Measurements from ENCODE around the gene CNGA1.
"Not testable (repeated sequence)": the region's sequence is repeated elsewhere in the genome, so short reads cannot be mapped to it uniquely, and the experiment has no call there.

The CNGA1 gene

DNA sequence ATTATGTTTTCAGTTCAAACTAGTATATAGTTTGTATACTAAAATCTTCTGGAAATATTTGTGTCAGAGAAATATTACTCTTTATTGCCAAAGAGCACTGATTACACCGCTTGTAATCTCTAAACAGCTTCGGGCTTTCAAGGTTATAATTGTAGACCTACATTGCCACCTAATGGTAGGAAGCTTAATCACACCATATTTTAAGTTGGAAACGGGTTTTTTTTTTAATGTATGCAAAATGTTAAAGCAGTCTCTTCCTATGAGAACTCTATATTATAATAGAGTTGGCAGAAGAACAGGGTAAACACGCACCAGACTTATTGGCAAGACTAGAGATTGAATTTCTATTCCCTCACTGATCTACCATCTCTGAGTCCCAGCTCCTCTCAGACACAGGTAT lies 82.6 kb downstream of the CNGA1 start:
- Histone ChIP-seq H3K4me3 (ENCODE audit: low read length) (no peak overlapping the region), H2AFZ (ENCODE audit: low read depth, low read length) (no peak overlapping the region), H3K4me1 (ENCODE audit: insufficient read depth, low read length) (no peaks in the 10 kb centered on the region), H3K9me3 (ENCODE audit: low read length) (peaks cover 3% of the 10 kb centered on the region), H3K27me3 (ENCODE audit: insufficient read depth, low read length) (no peaks in the 10 kb centered on the region), H3K36me3 (ENCODE audit: insufficient read depth, low read length) (no peaks in the 10 kb centered on the region)

DNA sequence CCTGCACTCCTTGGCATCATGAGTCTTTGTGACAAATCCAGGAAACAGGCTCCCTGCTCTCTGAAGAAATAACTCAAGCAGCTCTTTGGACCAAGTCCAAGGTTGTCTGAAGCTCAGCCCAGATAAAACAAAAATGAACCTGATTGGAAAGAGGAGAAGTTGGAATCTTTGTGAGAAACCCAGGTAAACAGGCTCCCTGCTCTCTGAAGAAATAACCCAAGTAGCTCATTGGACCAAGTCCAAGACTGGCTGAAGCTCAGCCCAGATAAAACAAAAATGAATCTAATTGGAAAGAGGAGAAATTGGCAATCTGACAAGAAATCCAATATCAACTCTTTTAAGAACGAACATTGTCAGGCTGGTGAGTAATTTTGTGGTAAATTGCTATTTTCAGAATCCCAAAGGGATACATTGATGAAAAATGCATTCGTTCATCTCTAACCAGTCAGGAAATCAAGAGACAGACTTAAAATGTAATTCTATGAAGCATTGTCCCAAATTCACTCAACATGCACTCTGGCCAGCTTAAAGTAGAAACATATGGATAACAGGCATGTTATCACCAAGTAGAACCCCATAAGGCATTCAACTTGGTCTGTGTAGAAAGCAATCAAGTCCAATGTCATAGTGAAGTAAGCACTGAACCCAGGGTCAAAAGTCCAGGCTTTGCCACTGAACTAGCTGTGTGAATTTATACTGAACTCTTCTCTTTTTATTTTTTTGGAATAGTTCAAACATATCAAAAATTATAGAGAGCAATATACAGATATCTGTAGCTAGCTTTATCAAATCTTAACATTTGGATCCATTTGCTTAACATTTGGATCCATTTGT lies 85.3 kb downstream of the CNGA1 start:
- H3K27me3 ChIP-seq (ENCODE audit: insufficient read depth, low read length), result no peaks in the 10 kb centered on the region
- H3K4me1 ChIP-seq (ENCODE audit: insufficient read depth, low read length), result peaks cover 3% of the 10 kb centered on the region
- H3K9me3 ChIP-seq (ENCODE audit: low read length), result peaks cover 3% of the 10 kb centered on the region
- H3K36me3 ChIP-seq (ENCODE audit: insufficient read depth, low read length), result no peaks in the 10 kb centered on the region
- no peak overlapping the region for H2AFZ ChIP-seq (ENCODE audit: low read depth, low read length)
- H3K4me3 ChIP-seq (ENCODE audit: low read length), result no peak overlapping the region

DNA sequence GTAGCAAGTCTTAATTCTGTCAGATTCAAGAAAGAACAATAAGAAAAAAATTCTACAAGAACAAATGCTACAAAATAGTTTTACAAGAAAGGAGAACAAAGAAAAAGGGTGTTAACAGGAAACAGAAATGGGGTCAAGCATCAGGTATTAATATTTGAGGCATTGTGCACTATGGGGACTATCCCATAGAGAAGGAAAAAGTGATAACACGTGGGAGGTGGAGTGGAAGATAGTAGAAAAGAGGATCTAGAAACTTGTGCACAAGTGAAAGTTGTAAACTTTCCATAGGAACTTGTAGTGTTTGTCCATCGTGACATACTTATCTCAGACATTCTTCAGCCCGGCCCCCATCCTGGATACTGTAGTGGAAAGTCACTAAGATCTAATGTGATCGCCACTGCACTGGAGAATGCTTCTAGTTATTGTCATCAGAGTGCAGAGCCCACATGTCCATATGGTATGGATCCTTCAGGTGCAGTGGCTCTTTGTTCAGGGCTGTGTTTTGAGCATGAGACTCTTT lies 86.7 kb downstream of the CNGA1 start:
- Histone ChIP-seq H3K27me3 (ENCODE audit: insufficient read depth, low read length) (no peaks in the 10 kb centered on the region), H2AFZ (ENCODE audit: low read depth, low read length) (no peak overlapping the region), H3K4me1 (ENCODE audit: insufficient read depth, low read length) (peaks cover 3% of the 10 kb centered on the region), H3K4me3 (ENCODE audit: low read length) (no peak overlapping the region), H3K36me3 (ENCODE audit: insufficient read depth, low read length) (no peaks in the 10 kb centered on the region), H3K9me3 (ENCODE audit: low read length) (peaks cover 3% of the 10 kb centered on the region)

DNA sequence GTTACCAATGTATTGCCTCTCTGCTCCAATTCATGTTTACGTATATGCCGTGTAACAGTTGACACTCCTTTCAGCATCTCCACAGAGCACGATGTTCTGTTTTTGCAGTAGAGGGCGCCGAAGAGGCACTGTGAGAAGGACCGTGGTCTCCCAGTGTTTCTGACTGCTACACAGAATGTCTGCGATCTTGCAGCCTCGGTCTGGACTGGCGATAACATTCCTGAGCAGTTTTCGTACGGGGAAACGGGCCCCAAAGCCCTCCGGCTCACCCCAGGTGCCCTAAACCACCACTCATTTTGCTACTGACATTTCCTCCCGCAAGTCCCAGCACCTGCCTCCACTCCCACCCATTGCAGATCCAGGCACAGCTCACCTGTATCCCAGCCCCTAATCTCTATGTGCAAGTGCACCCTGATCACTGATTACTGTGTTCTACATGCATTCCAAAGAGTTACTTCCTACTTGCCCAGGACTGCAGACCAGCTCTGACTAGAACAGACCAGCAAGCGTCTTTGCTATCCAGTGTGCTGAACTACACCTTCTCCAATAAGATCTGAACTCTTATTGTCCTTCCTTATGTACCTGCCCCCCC lies 89.7 kb downstream of the CNGA1 start:
- H3K4me1 ChIP-seq (ENCODE audit: insufficient read depth, low read length), result peaks cover 3% of the 10 kb centered on the region
- H3K4me3 ChIP-seq (ENCODE audit: low read length), result peak overlapping the region; percentile 19
- no peaks in the 10 kb centered on the region for H3K9me3 ChIP-seq (ENCODE audit: low read length)
- no peaks in the 10 kb centered on the region for H3K36me3 ChIP-seq (ENCODE audit: insufficient read depth, low read length)
- H3K27me3 ChIP-seq (ENCODE audit: insufficient read depth, low read length), result peaks cover 2% of the 10 kb centered on the region
- H2AFZ ChIP-seq (ENCODE audit: low read depth, low read length), result no peak overlapping the region

DNA sequence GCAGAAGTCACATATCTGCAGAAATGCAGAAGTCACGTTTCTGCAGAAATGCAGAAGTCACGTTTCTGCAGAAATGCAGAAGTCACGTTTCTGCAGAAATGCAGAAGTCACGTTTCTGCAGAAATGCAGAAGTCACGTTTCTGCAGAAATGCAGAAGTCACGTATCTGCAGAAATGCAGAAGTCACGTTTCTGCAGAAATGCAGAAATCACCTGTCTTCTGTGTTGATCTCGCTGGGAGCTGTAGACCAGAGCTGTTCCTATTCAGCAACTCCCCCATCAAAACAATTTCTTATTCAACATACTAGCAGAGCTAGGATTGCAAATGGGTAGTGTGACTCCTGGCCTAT lies 93.2 kb downstream of the CNGA1 start:
- not testable (repeated sequence) for H3K4me1 ChIP-seq (ENCODE audit: insufficient read depth, low read length); H3K9me3 ChIP-seq (ENCODE audit: low read length); H2AFZ ChIP-seq (ENCODE audit: low read depth, low read length); H3K4me3 ChIP-seq (ENCODE audit: low read length); H3K36me3 ChIP-seq (ENCODE audit: insufficient read depth, low read length); H3K27me3 ChIP-seq (ENCODE audit: insufficient read depth, low read length)

DNA sequence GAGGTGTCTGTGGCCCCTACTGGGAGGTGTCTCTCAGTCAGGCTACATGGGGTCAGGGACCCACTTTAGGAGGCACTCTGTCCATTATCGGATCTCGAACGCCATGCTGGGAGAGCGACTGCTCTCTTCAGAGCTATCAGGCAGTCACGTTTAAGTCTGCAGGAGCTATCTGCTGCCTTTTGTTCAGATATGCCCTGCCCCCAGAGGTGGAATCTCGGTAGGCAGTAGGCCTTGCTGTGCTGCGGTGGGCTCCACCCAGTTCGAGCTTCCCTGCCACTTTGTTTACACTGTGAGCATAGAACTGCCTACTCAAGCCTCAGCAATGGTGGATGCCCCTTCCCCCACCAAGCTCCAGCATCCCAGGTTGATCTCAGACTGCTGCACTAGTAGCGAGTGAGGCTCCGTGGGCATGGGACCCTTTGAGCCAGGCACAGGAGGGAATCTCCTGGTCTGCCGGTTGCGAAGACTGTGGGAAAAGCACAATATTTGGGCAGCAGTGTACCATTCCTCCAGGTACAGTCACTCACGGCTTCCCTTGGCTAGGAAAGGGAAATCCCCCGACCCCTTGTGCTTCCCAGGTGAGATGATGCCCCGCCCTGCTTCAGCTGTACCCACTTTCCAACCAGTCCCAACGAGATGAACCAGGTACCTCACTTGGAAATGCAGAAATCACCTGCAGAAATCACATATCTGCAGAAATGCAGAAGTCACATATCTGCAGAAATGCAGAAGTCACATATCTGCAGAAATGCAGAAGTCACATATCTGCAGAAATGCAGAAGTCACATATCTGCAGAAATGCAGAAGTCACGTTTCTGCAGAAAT lies 93.8 kb downstream of the CNGA1 start:
- not testable (repeated sequence) for H3K27me3 ChIP-seq (ENCODE audit: insufficient read depth, low read length); H3K9me3 ChIP-seq (ENCODE audit: low read length); H3K4me1 ChIP-seq (ENCODE audit: insufficient read depth, low read length); H3K4me3 ChIP-seq (ENCODE audit: low read length); H3K36me3 ChIP-seq (ENCODE audit: insufficient read depth, low read length); H2AFZ ChIP-seq (ENCODE audit: low read depth, low read length)

DNA sequence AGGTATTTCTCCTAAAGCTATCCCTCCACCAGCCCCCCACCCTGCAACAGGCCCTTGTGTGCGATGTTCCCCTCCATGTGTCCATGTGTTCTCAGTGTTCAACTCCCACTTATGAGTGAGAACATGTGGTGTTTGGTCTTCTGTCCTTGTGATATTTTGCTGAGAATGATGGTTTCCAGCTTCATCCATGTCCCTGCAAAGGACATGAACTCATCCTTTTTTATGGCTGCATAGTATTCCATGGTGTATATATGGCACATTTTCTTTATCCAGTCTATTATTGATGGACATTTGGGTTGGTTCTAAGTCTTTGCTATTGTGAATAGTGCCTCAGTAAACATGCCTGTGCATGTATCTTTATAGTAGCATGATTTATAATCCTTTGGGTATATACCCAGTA lies 99.3 kb downstream of the CNGA1 start:
- H3K4me3 ChIP-seq (ENCODE audit: low read length); H3K36me3 ChIP-seq (ENCODE audit: insufficient read depth, low read length); H3K27me3 ChIP-seq (ENCODE audit: insufficient read depth, low read length); H3K9me3 ChIP-seq (ENCODE audit: low read length); H3K4me1 ChIP-seq (ENCODE audit: insufficient read depth, low read length); H2AFZ ChIP-seq (ENCODE audit: low read depth, low read length): not testable (repeated sequence)

DNA sequence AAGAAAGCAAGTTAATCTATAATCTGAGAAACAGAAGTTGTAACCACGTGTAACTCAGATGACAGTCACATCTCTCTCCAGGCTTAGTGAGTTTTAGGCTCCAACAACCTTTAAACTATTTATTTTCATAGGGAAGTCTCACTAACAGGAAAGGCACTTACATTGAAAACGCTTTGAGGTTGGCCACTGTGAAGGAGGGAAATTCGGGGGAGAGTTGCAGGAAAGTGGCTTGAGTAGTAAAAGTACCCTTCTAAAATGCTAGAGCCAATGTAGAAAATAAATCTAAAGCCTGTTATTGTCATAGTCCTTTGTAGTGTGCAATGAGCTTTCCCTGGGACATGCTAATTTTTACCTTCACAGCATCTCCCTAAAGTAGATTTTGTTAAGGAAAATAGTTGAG lies 101.1 kb downstream of the CNGA1 start:
- H3K4me1 ChIP-seq (ENCODE audit: insufficient read depth, low read length), result peaks cover 9% of the 10 kb centered on the region
- H3K27me3 ChIP-seq (ENCODE audit: insufficient read depth, low read length), result no peaks in the 10 kb centered on the region
- H3K36me3 ChIP-seq (ENCODE audit: insufficient read depth, low read length), result peaks cover 5% of the 10 kb centered on the region
- H3K4me3 ChIP-seq (ENCODE audit: low read length), result peak overlapping the region; percentile 91
- no peaks in the 10 kb centered on the region for H3K9me3 ChIP-seq (ENCODE audit: low read length)
- peak overlapping the region; percentile 83 for H2AFZ ChIP-seq (ENCODE audit: low read depth, low read length)

DNA sequence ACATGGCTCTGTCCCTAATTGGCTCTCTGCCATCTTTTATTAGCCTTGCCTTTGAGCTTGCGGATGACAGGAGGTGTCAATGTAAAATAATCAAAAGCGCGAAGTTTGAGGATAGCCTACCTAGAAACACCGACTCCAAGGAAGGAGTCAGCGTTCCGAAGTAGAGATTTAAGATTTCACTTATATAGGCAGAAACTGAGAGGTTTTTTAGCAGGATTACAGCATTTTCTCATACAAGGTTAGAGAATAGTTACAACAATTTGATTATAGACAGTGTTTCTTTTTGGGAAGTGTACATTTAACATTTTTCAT lies 101.6 kb downstream of the CNGA1 start:
- Histone ChIP-seq H3K4me3 (ENCODE audit: low read length) (peak overlapping the region; percentile 91), H3K36me3 (ENCODE audit: insufficient read depth, low read length) (peaks cover 5% of the 10 kb centered on the region), H2AFZ (ENCODE audit: low read depth, low read length) (peak overlapping the region; percentile 83), H3K4me1 (ENCODE audit: insufficient read depth, low read length) (peaks cover 9% of the 10 kb centered on the region), H3K9me3 (ENCODE audit: low read length) (no peaks in the 10 kb centered on the region), H3K27me3 (ENCODE audit: insufficient read depth, low read length) (no peaks in the 10 kb centered on the region)

DNA sequence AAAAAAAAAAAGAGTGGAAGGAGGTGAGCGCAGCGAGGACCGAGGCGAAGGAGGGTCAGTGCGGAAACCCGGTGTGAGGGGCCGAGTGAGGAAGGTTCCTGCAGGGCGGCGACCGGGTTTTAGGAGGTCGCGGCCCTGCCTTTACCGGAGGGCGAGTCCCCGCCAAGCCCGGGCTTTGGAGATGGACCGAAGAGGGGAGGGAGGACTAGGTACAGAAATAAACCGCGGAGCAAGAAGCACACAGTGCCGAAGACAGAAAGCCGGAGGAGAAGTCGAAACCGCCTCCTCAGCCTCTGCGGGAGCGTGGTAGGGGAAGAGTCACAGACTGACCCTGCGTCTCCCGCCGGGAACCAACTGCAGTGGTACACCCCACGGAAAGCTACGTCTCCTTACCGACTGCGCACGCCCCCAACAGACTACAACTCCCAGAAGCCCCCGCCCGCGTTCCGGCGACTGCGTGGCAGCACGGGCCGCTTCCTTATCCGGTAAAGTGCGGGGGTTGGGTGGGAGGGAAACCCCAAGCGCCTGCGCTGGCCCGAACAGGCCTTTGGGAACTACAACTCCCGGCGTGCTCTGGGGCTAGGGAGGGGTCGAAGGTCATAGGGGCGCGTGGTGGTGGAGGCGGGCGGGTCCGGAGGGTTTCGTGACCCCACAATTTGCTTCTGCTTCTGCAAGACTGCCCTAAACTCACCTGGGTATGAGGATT lies 102.1 kb downstream of the CNGA1 start, which contains the start of gene NFXL1:
NFXL1 (minus strand) TSS at position 364 of the 706 bp plus-strand sequence. CDS start 380 bp downstream, outside the sequence.
- Histone ChIP-seq H3K4me3 (ENCODE audit: low read length) (peak within 1 kb of the TSS; percentile 91), H2AFZ (ENCODE audit: low read depth, low read length) (peak within 1 kb of the TSS; percentile 94), H3K4me1 (ENCODE audit: insufficient read depth, low read length) (peaks cover 9% of the 10 kb centered on the region), H3K36me3 (ENCODE audit: insufficient read depth, low read length) (peaks cover 5% of the 10 kb centered on the region), H3K9me3 (ENCODE audit: low read length) (no peaks in the 10 kb centered on the region), H3K27me3 (ENCODE audit: insufficient read depth, low read length) (no peaks in the 10 kb centered on the region)

DNA sequence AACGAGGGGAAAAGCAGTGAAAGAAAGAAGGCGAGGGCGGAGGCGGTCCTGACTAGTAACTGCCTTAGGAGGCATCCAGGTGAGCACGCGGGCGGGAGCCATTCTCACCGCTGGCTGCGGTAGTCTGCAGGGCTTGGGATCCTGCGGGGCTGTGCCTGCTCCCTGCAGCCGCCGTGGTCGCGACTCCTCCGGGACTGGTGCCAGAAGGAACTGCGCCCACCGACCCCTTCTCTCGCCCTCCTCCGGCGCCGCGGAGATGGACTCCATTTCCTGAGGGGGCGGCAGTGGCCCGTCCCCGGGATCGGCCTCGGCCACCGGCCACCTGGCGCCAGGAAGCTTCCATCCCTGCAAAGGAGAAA lies 102.6 kb downstream of the CNGA1 start:
- H2AFZ ChIP-seq (ENCODE audit: low read depth, low read length), result peak overlapping the region; percentile 94
- no peaks in the 10 kb centered on the region for H3K27me3 ChIP-seq (ENCODE audit: insufficient read depth, low read length)
- peak overlapping the region; percentile 91 for H3K4me3 ChIP-seq (ENCODE audit: low read length)
- H3K9me3 ChIP-seq (ENCODE audit: low read length), result no peaks in the 10 kb centered on the region
- H3K4me1 ChIP-seq (ENCODE audit: insufficient read depth, low read length), result peaks cover 9% of the 10 kb centered on the region
- peaks cover 5% of the 10 kb centered on the region for H3K36me3 ChIP-seq (ENCODE audit: insufficient read depth, low read length)

DNA sequence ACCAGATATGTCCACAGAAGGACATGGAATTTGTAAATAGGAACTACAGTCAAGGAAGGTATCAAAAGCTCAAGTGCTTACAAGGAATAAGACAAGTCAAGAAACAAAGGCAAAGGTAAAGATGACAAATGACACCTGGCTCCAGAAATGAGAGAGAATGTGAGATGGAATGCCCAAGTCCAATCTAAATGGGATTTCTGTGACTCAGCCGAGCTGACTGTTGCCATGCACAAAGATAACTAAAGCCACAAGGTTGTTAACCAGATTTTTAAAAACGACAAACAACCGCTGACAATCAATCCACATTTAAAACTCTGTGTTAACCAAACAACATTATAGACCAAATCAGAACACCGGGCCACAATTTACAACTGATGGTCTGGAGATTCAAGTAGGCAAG lies 103.2 kb downstream of the CNGA1 start:
- Histone ChIP-seq H3K36me3 (ENCODE audit: insufficient read depth, low read length) (peaks cover 7% of the 10 kb centered on the region), H3K27me3 (ENCODE audit: insufficient read depth, low read length) (no peaks in the 10 kb centered on the region), H3K4me3 (ENCODE audit: low read length) (peak overlapping the region; percentile 91), H2AFZ (ENCODE audit: low read depth, low read length) (peak overlapping the region; percentile 94), H3K4me1 (ENCODE audit: insufficient read depth, low read length) (peaks cover 9% of the 10 kb centered on the region), H3K9me3 (ENCODE audit: low read length) (no peaks in the 10 kb centered on the region)
